Stimulated activated CD4-positive, alpha-beta T cell treated with anti-CD3 and anti-CD28 coated beads, Interleukin-15, amount 100 ng/mL, for 24 hours (primary cell): ENCODE data around the gene PLA2G5.

Experiments used
- DNase-seq: peaks from one replicate; pipeline ENCODE4 v3.0.0-alpha.2; 2020

The PLA2G5 gene

DNA sequence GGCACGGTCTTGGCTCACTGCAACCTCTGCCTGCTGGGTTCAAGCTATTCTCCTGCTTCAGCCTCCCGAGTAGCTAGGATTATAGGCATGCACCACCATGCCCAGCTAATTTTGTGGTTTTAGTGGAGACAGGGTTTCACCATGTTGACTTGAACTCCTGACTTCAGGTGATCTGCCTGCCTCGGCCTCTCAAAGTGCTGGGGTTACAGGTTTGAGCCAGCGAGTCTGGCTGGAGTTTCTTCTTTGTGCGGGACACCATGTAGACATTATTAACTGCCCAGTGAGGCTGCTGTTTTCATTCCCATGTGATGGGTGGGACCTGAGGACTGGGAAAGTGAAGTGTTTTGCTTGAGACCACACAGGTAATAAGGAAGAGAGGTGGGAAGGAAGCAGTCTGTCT is 23.3 kb downstream of the PLA2G5 start:
- DNase-seq, result no peak

DNA sequence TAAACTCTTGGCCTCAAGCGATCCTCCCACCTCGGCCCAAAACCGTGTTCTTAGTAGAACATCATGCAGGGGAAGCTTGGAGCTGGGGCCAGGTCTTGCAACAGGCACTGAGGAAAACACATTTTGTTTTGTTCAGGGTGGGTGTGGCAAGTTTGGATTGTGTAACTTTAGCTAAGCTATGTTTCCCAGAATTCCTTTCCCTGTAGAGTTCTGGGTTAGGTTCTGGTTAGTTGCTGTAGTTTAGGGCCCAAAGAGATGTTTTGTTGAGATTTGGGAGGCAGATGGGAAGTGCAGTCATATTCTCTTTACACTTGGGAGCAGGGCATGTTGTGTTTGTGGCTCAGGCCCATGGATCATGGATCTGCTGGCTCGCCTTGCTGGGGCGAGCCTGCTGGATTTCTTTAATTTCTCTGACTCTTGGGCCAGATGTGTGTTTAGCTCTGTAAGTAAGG is 24.0 kb downstream of the PLA2G5 start:
- no peak for DNase-seq

DNA sequence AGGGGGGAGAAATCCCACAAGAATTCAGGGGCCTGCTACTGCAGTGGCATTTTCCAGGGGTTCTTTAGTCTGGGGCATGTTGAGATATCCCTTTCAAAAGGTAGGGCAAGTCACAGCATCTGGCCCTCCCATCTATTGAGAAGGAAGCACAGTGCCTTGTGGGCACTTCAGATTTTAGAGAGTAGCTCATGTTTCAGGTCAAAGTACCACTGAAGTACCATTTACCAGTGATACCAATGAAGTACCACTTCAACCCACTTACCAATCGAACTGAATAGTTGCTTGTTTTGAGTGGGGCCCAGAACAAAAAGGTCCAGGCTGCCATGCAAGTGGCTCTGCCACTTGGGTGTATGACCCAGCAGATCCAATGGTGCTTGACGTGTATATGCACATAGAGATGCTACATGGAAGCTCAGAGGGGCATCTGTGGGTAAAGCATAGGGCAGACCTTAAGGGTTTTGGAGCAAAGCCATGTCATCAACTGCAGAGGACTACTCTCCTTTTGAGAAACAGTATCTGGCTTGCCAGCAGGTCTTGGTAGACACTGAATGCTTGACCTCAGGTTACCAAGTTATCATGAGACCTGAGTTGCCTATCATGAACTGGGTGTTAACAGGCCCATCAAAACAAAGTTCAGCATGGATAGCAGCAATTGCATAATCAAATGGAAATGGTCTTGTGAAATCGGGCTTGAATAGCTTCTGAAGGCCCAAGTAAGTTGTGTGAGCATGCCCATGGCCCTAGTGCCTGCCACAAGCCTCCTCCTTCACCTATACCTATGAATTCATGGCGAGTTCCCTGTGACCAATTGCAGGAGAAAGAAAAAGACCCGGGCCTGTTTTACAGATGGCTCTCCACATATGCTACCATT is 25.8 kb downstream of the PLA2G5 start:
- DNase-seq, result no peak

DNA sequence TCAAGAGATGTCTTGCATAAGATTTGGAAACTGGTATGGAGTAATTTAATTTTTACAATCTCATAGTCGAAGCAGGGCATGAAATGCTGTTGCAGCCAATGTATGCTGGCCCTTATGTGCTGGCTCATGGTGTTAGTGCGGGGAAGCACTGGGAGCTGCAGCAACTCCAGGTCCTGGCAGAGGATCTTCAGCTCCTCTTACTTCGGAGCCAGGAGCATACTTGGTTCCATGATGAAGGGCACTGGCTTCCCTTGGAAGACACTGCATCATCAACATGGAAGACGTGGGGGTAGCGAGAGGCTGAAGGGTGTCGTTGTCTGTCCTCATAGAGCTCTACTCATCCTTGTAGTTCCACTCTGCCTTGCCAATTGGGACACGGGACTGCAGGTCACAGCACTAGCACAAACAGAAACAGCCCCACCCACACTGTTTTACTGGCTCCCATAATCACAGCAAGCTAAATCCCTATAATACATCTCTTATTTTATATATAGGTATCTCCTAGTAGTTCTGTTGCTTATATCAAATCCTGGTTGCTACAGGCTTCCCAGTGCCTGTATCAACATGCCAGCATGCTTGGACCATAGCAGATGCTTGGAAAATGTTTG is 26.9 kb downstream of the PLA2G5 start:
- DNase-seq, result no peak

DNA sequence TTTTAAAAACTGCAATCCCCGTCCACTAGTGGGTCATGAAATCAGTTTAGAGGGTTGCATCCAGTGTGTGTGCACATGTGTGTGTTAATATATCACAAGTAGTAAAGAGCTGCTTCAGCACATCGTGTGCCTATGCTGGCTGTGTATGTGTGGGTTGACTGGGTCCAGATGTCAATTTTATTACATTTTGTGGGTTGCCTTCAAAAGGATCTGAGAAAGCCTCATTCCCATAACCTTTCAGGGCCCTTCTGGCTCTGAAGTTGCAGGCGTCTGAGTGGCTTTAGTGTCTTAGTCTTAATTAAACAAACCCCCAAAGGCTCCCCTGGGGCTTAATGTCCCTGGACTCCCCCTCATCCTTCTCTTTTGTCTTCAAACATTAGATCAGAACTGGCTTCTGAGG is 29.5 kb downstream of the PLA2G5 start:
- no peak for DNase-seq

DNA sequence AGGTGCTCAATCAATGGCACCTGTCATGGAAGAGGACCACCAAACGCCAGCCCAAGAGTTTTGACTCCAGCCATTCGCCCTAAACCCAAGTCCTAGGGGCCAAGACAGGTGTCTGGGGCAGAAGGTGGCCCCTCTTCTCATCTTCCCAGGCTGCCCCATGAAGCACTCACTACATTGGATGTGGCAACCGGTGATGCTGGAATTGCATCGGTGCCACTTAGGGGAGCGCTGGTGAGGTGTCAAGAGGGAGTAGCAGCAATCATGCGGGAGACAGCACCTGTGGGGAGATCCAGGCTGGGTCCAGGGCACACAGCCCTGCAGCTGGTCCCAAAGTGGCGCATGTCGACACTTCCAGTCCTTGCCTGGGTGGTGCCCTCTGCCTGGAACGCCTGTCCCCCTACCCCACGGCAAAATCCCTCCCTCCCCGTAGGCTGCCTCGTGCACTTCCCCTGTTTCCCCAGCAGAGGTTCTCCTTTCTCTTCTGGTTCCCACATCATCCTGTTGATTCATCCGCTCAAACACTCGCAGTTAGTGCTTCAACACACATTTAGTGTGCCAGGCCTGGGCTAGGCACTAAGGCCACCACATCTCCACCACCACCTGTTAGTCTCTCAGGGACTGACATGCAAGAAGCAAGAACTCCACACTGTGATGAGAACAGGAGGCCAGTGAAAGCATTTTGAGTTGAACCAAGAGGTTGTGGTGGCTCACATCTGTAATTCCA is 30.8 kb downstream of the PLA2G5 start:
- peak; percentile 48 for DNase-seq

DNA sequence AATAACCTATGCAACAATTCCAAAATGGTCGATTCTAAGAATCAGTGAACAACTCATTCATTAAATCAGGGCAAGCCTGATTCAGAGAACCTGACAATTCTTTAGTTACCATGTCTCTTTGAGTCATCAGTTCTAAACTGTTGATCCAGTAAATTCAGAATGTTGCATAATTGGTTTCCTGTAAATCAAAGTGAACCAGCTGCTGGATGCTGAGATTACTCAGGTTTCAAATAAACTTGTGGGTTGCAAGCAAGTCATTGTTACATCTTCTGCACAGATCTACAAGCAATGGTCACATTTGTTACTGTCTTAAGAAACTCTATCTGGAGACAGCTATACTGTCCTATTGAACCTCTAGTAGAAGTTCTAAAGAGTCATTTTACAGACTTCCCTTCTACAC is 32.9 kb downstream of the PLA2G5 start:
- no peak for DNase-seq

DNA sequence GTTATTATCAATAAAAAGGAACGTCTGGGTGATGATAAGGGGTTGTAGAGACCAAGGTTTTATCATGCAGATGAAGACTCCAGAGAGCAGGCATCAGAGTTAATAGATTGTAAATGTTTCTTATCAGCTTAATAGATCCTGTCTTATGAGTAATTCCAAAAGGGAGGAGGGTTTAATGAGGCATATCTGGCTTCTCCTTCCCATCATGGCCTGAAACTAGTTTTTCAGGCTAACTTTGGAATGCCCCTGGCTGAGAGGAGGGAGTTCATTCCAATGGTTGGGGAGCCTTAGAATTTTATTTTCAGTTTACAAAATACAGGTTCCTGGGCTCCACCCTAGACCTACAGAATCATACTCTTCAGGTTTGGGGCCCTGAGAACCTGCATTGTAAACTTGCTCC is 35.9 kb downstream of the PLA2G5 start:
- DNase-seq, result no peak

DNA sequence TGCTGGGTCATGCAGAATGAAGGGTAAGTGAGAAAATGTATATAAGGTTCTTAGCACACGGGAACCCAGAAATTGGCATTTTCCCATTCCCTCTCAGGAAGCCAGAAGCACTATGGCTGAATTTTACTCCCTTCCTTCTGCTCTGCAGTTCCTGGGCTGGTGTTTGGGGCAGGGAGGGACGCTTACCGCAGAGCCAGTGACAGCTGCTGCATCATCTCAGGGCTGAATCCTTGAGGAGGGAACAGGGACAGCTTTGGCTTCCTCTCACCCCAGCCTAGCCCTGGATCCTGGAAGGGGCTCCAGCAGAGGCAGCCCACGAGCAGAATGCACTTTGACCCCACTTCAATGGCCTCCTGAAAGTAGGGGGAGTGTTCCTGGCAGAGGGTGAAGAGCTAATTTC is 37.4 kb downstream of the PLA2G5 start:
- no peak for DNase-seq

DNA sequence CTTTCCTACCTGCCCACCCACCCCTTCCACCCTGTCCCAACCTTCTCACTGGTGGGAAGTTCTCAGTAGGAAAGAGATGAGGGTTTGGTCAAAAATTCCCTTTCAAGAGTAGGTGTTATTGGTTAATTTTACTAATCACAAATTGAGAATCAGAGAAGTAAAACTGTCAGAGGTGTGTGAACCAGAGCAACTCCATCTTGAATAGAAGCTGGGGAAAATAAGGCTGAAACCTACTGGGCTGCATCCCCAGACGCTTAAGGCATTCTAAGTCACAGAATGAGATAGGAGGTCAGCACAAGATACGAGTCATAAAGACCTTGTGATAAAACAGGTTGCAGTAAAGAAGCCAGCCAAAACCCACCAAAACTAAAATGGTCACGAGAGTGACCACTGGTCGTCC is 37.8 kb downstream of the PLA2G5 start:
- no peak for DNase-seq

DNA sequence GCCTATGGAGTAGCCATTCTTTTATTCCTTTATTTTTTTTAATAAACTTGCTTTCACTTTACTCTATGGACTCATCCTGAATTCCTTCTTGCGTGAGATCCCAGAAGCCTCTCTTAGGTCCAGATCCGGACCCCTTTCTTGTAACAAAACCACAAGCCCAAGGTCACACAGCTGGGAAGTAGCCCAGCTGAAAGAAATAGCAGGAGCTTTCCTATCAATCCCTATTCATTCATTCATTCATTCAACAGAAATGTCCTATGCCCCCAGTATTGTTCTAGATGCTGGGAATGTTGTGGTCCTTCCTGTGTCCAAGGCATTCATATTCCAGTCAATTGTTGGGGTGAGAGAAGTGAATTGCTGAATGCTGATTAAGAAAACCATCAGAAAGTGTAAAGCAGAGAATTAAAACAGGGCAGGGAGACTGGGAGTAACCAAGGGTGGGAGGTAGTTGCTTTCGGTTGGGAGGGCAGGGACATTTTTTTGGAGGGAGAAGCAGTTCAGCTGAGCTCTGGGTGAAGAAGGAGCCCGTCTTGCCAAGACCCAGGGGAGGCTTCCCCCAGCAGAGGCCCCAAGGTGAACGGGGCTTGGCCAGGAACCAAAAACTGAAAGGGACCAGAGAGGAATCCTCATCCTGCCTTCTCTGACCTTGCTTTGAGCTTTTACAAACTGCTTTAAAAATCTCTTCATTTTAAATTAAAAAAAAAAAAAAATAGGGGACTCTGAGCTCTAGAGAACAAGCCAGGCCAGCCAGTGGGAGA is 38.6 kb downstream of the PLA2G5 start:
- no peak for DNase-seq

DNA sequence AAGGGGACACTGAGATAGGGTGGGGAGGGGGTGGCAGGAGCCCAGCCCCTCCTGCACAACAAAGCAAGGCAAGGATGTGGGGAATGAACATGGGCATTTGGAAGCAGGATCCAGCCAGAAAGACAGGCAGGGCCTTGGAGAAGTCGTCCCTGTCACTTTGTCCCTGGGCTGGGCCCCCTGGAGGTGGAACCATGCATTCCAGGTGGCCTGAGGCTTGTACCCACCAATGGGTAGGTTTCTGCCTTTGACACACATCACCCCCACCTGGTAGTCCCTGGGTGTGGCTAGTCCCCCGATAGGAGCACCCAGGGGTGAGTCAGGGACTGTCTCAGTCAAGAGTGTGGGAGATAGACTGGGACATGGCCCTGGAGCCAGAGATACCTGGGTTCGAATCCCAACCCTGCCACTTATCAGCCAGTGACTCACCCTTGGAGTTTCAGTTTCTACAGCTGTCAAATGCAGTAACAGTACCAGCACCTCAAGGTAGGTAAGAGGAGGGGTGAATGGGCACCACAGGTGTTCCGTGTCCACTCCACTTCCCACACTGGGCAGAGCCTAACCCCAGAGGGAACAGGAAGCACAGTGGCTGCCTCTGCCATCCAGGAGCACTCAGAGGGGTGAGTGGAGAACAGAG is 39.3 kb downstream of the PLA2G5 start:
- DNase-seq, result no peak

DNA sequence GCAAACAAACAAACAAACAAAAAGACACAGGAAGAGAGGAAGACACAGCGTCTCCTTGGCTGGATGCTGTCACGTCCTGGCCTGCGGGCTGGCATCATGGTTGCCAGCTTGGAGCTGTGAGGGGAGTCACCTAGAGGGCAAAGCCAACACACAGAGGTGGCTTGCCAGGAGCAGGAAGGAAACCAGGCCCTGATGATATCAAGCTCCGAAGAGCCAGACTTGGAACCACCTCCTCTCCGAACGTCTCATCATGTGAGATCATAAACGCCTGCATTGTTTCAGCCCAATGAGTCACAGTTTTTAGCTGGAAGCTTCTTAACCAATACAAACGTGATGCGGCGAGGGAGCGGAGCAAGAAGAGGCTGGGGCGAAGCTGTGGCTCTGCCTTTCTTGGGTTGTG is 40.7 kb downstream of the PLA2G5 start:
- no peak for DNase-seq

DNA sequence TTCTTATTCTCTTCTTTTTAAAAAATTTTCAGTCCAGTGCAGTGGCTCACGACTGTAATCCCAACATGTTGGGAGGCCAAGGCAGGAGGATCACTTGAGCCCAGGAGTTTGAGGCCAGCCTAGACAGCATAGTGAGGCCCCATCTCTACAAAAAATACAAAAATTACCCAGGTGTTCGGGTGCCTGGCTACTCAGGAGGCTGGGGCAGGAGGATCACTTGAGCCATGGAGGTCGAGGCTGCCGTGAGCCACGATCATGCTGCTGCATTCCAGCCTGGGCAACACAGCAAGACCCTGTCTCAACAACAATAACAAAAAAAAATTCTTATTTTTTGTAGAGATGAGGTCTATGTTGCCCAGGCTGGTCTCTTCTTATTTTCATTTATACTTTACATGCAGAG is 41.5 kb downstream of the PLA2G5 start:
- no peak for DNase-seq

DNA sequence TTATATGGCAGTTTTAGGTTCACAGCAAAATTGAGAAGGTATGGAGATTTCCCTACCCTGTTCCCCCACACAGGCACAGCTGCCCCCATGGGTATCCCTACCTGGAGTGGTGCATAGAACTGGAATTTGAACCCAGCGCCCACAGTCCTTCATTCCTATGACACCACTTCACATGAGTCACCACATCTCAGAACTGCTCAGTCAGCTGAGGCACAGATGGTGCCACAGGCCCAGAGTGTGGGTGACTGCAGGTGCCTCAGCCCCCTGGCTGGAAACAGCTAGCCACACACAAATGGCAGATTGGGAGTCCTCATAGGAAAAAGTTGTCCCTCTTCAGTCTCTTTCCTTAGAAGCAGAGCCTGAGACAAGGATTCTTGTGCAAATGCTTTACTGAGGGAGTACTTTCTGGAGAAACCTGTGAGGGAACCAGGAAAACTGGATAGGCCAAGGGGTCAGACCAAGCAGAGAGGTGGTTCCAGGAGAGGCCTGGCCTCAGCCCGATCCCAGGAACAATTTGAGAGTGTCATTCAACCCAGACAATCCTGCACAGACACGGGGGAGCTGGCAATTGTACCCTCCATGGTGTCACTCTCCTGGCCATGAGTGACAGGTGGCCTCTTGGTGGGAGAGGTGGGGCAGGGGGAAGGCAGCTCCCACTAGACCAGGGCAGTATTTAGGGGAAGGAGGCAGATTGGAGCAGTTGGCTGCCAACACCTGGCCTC is 42.4 kb downstream of the PLA2G5 start:
- DNase-seq, result no peak

DNA sequence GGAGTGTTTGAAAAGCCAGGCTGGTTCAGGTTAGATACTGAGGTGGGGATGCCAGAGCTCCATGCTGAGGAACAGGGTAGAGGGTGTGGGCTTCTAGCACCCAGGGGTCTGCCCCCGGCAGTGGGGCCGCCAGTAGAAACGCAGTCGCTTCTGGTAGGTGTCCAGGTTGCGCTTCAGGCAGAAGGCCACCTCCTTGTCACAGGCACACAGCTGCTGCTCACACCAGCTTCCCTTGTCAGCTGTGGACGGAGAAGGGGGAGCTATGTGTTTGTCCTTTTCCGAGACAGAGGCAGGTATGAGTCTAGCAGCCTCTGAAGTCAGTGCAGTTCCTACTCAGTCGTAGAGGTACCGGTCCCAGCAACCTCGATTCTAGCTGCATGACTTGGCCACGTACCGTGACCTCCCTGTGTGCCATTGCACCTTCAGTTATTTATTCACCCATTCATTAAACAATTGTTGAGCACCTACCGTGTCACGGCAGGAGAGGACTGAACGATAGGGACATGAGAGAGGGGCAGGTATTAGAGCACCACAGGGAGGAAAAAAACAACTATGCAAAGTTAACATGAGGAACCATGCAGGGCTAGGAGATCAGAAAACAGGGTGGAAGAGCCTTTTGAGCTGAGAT is 44.1 kb downstream of the PLA2G5 start:
- no peak for DNase-seq

DNA sequence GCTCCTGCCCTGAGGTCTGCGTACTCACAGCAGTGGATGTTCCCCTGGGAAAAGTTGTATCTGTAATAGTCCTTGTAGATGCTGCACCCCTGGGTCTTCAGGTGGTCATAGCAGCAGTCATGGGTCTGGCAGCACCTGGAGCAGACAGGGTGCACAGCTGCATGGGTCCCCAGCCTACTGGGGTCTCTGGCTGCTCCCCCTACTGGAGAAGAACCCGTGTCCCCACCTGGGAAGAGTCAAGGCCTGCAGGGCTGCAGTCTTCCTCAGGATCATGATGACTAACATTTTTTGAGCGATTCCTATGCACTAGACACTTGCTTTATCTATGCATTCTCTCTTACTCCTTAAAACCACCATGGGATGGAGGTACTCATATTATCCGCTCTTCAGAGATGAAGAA is 45.5 kb downstream of the PLA2G5 start:
- no peak for DNase-seq

DNA sequence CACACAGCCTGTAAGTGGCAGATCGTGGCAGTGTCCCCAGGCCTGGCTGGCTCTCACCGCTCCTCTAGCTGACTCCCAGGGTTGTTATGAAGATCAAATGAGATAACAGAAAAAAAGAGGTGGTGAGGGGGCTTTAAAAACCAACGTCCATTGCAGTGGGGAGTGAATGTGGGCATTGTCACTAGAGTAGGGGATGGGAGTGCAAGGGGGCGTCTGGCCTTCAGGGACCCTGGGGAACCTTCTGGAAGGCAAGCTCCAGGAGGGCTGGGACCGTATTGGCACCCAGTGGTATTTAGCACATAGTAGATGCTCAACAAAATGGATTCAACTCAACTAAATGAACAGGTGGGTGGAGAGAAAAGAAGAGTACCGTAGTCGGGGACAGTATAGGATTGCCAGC is 45.9 kb downstream of the PLA2G5 start:
- DNase-seq, result no peak

DNA sequence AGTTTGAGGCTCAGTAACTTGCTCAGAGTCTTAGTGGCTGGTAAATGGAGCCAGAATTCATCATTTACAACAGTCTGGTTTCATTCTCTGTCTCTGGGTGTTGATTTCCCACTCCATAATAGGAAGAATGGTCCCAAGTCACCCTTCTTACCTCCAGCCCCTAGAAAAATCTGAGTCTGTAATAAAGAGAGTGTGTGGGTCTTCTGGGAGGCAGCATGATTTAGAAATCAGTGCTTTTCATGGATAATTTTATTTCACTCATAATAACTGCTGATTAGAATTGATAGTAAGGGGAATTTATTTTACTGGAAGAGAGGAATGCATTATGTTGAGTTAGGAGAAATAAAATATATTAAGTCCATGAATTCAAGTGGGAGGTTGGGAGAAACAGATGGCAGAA is 47.2 kb downstream of the PLA2G5 start:
- no peak for DNase-seq

DNA sequence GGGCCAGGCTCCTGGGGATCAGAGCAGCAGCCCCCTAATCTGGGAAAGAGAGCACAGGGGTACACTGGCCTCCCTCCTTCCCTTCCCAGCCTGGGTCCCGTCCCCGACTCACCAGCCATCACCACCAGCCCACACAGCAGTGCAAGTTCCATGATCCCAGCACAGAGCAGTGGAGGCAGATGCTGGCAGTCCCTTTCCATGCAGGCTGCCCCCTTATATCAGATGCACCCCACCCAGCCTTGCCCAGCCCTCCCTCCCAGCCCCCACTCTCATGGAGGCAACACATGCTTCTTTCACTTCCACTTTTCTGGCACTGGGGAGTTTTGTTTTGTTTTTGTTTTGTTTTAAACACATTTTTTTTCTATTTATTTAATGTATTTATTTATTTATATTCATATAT is 49.4 kb downstream of the PLA2G5 start, which contains the start of gene PLA2G2D:
Gene PLA2G2D, minus strand, starts transcription at position 190 of the 400 bp plus-strand sequence. Its CDS starts 38 bp downstream, at position 152.
- no peak for DNase-seq

DNA sequence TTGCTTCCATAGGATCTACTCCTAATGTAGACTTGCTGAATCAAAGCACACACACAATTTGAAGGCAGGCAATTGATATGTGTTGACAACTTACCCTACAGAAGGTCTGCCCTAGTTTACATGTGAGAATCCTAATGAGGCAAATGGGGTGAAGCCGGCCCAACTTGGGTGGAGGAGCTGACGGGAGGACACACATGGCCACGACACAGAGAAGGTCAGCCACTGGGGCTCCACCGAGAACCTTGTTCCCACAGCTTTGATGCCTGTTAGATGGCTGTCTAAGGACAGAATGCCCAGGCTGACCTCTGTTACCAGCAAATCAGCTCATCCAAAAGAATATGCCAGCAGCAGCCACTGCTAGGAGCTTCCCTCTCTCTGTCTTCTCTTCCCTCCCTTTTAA is 50.8 kb downstream of the PLA2G5 start:
- no peak for DNase-seq
